GM12874 (cell line): ENCODE data around the gene DNPEP.

ENCODE experiments used
- TF ChIP-seq, protein P1 (sequence below): IDR thresholded peaks from 2 replicates; pipeline ENCODE4 v1.5.1; 2011; ENCODE audit warnings: low read depth, mild to moderate bottlenecking, control low read depth, low read length, moderate library complexity; ENCODE audit not compliant: insufficient read depth

Gene DNPEP

DNA sequence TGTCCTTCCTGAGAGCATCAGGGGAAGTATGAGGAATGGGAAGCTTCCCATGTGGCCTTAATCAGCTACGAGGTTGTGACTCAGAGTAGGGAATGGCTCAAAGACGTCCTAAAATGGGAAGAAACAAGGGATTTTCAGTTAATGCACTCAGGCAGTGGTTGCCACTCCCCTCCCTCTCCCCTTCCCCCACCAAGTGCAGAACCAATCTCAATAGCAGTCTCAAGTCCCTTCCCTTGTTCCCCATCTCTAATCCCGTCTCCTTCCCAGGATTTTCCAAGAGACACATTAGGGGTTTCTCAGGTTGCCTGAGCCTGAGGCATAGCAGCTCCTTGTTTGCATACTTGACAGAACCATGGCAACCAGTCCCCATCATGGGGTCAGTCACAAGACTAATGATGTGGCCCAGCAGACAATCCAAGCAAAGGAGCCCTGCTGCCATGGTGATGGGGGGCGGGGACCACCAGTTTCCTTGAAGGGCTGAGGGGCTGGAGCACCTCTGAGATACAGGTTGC lies 36.9 kb downstream of the DNPEP start:
- TF ChIP-seq, protein P1, sequence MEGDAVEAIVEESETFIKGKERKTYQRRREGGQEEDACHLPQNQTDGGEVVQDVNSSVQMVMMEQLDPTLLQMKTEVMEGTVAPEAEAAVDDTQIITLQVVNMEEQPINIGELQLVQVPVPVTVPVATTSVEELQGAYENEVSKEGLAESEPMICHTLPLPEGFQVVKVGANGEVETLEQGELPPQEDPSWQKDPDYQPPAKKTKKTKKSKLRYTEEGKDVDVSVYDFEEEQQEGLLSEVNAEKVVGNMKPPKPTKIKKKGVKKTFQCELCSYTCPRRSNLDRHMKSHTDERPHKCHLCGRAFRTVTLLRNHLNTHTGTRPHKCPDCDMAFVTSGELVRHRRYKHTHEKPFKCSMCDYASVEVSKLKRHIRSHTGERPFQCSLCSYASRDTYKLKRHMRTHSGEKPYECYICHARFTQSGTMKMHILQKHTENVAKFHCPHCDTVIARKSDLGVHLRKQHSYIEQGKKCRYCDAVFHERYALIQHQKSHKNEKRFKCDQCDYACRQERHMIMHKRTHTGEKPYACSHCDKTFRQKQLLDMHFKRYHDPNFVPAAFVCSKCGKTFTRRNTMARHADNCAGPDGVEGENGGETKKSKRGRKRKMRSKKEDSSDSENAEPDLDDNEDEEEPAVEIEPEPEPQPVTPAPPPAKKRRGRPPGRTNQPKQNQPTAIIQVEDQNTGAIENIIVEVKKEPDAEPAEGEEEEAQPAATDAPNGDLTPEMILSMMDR, result no peak

GRCh38 chr2:219350215-219350614 lies 37.5 kb downstream of the DNPEP start:
- TF ChIP-seq, protein P1, result no peak

DNA sequence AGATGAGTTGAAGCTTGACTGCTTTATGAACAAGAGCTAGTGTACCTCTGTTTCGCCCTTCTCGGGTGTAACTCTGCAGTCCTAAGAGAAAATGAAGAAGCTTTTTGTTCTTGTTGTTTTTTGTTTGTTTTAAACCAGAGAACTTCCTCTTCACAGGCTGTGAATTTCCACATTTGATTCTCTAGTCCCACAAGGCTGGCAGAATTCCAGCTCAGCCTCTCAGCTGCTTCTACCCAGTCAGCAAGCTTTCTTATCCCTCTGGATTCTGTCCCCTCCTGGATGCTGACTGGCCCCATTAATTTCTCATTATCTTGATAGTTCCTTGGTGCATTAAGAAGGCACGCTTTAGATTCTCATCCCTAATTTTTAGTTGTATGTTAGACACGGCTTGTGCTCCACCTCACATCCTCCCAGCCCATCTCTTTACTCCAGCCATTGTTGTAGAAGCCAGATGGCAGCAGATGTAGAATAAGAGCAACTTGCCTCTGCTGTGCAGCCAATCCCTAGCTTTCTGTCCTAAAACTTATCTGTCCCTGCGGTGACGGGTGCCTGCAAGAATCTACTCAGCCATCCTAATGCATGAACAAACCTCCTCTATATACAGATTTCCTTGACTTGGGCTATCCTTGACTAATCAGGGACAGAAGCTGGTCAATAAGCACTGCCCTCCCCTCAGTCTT lies 42.8 kb downstream of the DNPEP start:
- TF ChIP-seq, protein P1, result no peak

DNA sequence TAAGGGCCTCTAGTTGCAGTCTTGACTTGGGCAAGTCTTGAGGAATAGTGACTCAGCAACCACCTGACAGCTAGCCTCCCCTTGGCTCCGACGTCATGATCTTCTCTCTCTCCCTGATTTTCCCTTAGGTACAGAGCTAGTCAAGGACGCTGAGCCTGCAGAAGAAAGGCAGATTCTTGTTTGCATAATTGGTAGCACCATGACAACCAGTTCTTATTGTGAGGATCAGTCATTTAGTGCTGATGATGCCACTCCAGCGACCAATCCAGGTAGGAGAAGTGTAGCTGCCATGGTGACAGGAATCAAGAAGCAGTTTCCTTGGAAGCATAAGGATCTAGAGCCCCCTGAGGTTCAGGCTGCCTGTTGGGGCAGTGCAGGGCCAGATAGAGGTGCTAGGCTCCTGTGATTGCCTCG lies 52.3 kb downstream of the DNPEP start:
- TF ChIP-seq, protein P1, result no peak

DNA sequence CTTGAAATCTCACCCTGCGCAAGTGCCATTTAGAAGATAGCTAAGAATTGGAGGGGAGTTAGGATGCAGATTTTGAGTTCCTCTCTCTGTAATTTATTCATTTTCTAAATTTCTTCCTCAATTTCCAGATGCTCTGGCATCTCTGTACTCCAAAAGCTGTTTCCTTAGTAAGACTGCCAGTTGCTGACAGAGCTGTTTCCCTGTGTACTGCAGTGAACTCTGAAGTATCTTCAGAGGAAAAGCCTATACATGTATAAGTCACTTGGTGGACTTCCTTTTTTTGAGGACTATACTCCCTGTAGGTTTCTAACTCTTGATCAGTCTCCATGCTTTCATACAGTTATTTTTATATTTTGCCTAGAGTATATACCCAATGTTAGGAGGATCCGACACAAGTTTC lies 53.6 kb downstream of the DNPEP start:
- TF ChIP-seq, protein P1, result no peak

DNA sequence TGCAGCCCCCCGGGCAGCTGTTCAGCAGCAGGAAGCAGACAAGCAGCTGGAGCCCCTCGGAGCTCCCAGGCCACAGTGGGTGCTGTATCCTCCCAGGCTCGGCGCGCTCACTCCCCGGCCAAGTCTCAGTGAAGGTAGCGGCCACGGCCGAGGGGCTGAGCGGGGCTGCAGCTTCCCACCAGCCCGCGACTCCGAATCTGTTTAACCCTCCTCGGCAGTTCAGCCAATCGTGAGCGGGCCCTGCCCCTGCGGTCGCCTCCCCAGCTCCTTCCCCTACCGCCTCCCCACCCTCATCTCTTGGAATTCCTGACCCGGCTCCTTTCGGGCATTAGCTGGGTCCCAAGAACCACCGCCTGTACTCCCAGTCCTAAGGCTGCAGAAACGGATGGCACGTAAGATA lies 55.2 kb downstream of the DNPEP start, which contains the start of gene RESP18:
RESP18 (minus strand) TSS at position 203 of the 400 bp plus-strand sequence.
- TF ChIP-seq, protein P1, result no peak

- TF ChIP-seq, protein P1, result no peak
Measured at GRCh38 chr2:219331560-219332213, 56.0 kb downstream of the DNPEP start.
